Activated naive CD4-positive, alpha-beta T cell treated with anti-CD3 and anti-CD28 coated beads, Interleukin-2, amount 50 U/mL, for 72 hours (primary cell): ENCODE results near the gene CPA4. TPM values are rescaled to one million over a fixed set of nuclear protein-coding genes. Genes with fewer than 3 reads are reported as not detected.

Experiments
- ATAC-seq, 2 donors: fragments of 150-1000 bp; cut with Tn5 transposase; 2 replicates each; pipeline ENCODE4 v1.10.0; 2021; ENCODE audit warnings: mild to moderate bottlenecking in 2 of 2, moderate library complexity in 2 of 2
- DNase-seq, 2 donors: peaks; one replicate each; pipeline ENCODE4 v3.0.0; 2021 to 2022; ENCODE audit warnings: low spot score in 2 of 2
- H3K27ac Mint-ChIP-seq, 2 donors: one replicate each; pipeline ENCODE4 v1.8.0; 2022; ENCODE audit warnings: mild to moderate bottlenecking in 2 of 2, mixed read lengths in 2 of 2
- H3K36me3 Mint-ChIP-seq, 2 donors: one replicate each; pipeline ENCODE4 v1.8.0; 2022; ENCODE audit warnings: mixed read lengths in 2 of 2
- H3K9me3 Mint-ChIP-seq, 2 donors: one replicate each; pipeline ENCODE4 v1.8.0; 2022; ENCODE audit warnings: mixed read lengths in 2 of 2
- total RNA-seq, 2 donors: library from RNA; stranded (reverse); gene quantifications; one replicate each; pipeline ENCODE4 v1.2.3, GENCODE V29; 2022

The CPA4 gene
- total RNA-seq, 2 donors from 2014 or later = not detected

GRCh38 chr7:130346177-130346905, 53.4 kb downstream of the CPA4 start:
- Mint-ChIP-seq H3K36me3 (no peaks in the 10 kb centered on the region), H3K27ac (no peak overlapping the region), H3K9me3 (peaks cover 0 to 8% of the 10 kb centered on the region in 2 donors)
- DNase-seq (no peak), ATAC-seq (no peak)

GRCh38 chr7:130346941-130347340, 54.0 kb downstream of the CPA4 start:
- ATAC-seq (no peak), DNase-seq (no peak)
- H3K9me3 Mint-ChIP-seq = peaks cover 0 to 3% of the 10 kb centered on the region in 2 donors
- no peak overlapping the region for H3K27ac Mint-ChIP-seq
- no peaks in the 10 kb centered on the region for H3K36me3 Mint-ChIP-seq

DNA sequence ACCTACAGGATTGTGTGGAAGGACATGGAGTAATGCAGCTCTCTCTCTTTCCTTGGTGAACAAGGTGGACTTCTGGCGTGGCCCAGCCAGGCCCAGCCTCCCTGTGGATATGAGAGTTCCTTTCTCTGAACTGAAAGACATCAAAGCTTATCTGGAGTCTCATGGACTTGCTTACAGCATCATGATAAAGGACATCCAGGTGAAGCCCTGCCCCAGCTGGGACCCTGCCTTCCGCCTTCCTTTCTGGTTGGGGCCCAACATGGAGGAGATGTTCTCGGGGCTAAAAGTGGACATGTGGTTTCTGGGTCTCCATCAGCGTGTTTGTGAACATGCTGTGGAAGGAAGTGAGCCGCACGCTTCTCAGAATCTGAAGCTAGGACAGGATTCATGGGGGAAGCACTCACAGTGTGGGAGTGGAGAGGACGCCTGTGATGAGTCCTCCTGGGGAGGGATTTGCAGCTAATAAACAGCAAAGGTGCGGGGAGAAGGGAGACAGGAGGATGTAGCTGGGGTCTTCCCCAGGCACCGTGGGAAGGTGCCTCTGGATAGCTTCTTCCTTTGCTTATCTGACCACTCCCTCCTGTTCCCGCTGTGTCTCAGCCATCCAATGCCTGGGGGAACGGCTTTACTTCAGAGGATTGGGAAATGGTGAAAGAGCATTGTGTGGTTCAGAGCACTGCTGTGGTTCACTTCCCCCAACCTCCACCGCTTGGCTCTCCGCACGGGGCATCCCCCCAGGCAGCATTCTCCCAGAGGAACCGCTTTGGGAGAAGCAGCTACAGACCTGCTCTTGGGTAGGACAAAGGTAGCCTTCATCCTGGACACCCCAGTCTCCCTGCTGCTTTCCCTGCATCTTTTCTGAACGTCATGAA, 57.2 kb downstream of the CPA4 start:
- H3K36me3 Mint-ChIP-seq = no peaks in the 10 kb centered on the region
- DNase-seq (no peak), ATAC-seq (no peak)
- H3K27ac Mint-ChIP-seq = no peak overlapping the region
- peaks cover 0 to 5% of the 10 kb centered on the region in 2 donors for H3K9me3 Mint-ChIP-seq

DNA sequence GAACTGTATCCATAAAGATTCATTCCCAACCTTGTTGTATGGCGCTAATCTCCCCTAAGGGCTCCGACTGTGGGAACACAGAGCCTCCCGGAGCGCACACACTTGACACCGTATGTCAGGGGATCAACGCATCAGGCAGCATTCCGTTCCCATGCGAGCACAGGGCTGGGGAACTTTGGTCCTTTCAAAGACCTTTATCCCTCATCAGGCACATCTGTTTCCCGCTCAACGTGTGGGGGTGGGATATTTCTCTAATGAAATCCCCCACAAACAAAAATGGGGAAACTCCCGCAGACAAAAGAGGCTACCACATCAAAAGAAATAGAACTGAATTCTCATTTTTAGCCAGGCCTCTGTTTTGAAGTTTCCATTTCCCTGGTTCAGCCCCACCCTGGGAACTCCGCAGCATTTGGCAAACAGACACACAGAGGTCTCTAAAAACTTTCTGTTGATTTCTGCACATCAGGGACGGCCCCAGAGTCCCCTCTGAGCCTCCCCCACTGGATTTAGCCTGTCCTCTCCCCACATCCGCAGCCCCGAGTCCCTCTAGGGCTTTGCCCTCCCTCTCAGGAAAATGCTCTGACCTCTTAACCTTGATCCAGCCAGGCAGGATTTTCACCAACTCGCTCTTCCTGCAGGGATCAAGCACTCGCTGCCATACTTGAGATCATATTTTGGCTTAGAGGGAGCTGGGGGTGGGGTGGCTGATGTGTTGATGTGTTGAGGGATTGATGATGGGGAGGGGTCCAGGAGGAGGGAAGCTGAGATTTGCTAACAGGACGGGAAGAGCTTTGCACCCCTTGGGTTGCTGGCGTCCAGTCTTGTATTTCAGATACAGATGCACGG, 58.2 kb downstream of the CPA4 start:
- Mint-ChIP-seq H3K36me3 (no peaks in the 10 kb centered on the region), H3K27ac (no peak overlapping the region), H3K9me3 (peaks cover 0 to 5% of the 10 kb centered on the region in 2 donors)
- no peak for DNase-seq
- ATAC-seq = peak in 1 of 2 donors; percentile 26

- ATAC-seq (no peak), DNase-seq (no peak)
- H3K36me3 Mint-ChIP-seq = no peaks in the 10 kb centered on the region
- no peak overlapping the region for H3K27ac Mint-ChIP-seq
- peaks cover 0 to 5% of the 10 kb centered on the region in 2 donors for H3K9me3 Mint-ChIP-seq
Measured at GRCh38 chr7:130351791-130352090, 58.8 kb downstream of the CPA4 start.

- H3K27ac Mint-ChIP-seq = no peak overlapping the region
- H3K36me3 Mint-ChIP-seq = no peaks in the 10 kb centered on the region
- DNase-seq (no peak), ATAC-seq (no peak)
- peaks cover 0 to 5% of the 10 kb centered on the region in 2 donors for H3K9me3 Mint-ChIP-seq
Measured at GRCh38 chr7:130352194-130353074, 59.5 kb downstream of the CPA4 start.

GRCh38 chr7:130353196-130353595, 60.2 kb downstream of the CPA4 start:
- ATAC-seq (no peak), DNase-seq (no peak)
- no peaks in the 10 kb centered on the region for H3K36me3 Mint-ChIP-seq
- peaks cover 0 to 5% of the 10 kb centered on the region in 2 donors for H3K9me3 Mint-ChIP-seq
- H3K27ac Mint-ChIP-seq = no peak overlapping the region

- ATAC-seq (no peak), DNase-seq (no peak)
- Mint-ChIP-seq H3K9me3 (peaks cover 5 to 16% of the 10 kb centered on the region in 2 donors), H3K27ac (peak overlapping the region in 1 of 2 donors; percentile 37), H3K36me3 (peaks cover 9 to 25% of the 10 kb centered on the region in 2 donors)
Measured at GRCh38 chr7:130356121-130356875, 63.3 kb downstream of the CPA4 start.

DNA sequence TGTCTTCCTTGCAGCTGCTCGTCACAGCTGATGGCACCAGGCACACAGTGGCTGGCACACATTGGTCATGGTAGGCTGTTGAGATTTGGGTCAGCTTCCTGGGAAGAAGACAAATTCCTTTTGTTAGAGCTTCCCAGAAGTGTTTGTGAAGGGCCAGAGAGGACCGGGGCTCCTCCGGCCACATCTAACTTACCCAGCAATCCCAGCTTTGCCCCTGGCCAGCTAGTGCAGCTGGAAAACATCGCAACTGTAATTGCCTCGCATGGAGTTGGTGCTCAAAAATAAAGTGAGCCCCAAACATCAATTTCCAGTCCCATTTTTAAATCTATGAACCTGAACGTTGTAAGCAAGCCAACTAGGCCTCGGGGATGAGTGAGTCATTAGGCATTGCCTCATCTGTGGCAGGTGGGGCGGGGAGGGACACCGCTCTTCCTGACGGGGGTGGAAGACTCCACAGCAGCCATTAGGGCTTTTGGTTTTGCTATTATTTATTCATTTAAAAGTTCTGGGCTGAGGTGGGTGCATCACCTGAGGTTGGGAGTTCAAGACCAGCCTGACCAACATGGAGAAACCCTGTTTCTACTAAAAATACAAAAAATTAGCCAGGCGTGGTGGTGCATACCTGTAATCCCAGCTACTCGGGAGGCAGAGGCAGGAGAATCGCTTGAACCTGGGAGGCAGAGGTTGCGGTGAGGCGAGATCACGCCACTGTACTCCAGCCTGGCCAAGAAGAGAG, 64.1 kb downstream of the CPA4 start:
- H3K9me3 Mint-ChIP-seq = peaks cover 5 to 16% of the 10 kb centered on the region in 2 donors
- ATAC-seq = no peak

GRCh38 chr7:130358471-130358870, 65.5 kb downstream of the CPA4 start:
- ATAC-seq = no peak
- no peak for DNase-seq
- H3K27ac Mint-ChIP-seq = no peak overlapping the region
- peaks cover 9 to 25% of the 10 kb centered on the region in 2 donors for H3K36me3 Mint-ChIP-seq
- H3K9me3 Mint-ChIP-seq = peaks cover 5 to 15% of the 10 kb centered on the region in 2 donors

More for the DNA sequence above, 64.1 kb downstream of the CPA4 start:
- Mint-ChIP-seq H3K36me3 (peaks cover 9 to 25% of the 10 kb centered on the region in 2 donors), H3K27ac (peak overlapping the region in 1 of 2 donors; percentile 37)
- DNase-seq = no peak

- Mint-ChIP-seq H3K36me3 (peaks cover 9 to 25% of the 10 kb centered on the region in 2 donors), H3K27ac (no peak overlapping the region), H3K9me3 (peaks cover 5 to 12% of the 10 kb centered on the region in 2 donors)
- no peak for DNase-seq
- no peak for ATAC-seq
Measured at GRCh38 chr7:130359276-130359857, 66.4 kb downstream of the CPA4 start.

DNA sequence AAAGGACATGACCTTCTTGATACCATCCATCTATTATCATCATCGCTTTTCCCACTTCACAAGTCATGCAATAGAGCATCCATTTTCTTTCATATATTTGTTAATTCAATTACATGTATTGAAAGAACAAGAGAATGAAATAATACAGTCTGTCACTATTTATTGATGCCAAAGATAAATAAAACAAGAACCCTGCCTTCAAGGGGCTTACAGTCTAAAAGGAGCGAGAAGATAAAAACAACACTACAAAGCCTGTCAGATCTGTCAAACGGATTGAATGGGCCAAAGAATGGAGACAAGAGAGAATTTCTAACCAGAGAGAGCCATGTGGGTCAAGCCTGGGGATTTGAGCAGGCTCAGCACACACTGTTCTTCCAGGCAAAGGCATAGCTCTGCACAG, 67.6 kb downstream of the CPA4 start:
- no peak for DNase-seq
- Mint-ChIP-seq H3K36me3 (peaks cover 9 to 25% of the 10 kb centered on the region in 2 donors), H3K9me3 (peaks cover 5 to 12% of the 10 kb centered on the region in 2 donors), H3K27ac (no peak overlapping the region)
- ATAC-seq = no peak

- H3K36me3 Mint-ChIP-seq = peaks cover 12 to 29% of the 10 kb centered on the region in 2 donors
- no peak for ATAC-seq
- no peak for DNase-seq
- H3K27ac Mint-ChIP-seq = no peak overlapping the region
- peaks cover 5 to 12% of the 10 kb centered on the region in 2 donors for H3K9me3 Mint-ChIP-seq
Measured at GRCh38 chr7:130361681-130362080, 68.7 kb downstream of the CPA4 start.

DNA sequence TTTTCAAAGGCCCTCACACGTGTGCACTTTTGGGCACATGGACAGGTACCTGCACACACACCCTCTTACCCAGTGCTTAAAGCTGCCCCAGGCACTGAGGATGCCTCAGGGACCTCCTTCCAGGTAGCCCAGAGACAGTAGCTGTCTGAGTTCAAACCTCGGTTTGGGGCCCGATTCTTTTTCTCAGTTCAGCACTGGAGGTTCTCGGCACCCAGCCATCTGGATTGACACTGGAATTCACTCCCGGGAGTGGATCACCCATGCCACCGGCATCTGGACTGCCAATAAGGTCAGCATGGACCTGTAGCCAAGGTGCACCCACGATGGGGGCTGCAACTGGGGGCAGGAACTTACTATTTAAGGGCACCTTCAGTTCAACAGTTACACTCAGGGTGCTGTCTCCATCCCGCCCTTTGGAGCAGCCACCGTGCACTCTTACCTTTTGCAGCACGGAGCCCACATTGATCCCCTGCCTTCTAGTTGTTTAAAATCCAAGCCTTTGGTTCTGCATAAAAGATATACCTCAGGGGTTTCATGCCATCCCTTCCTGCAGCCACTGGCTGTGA, 69.4 kb downstream of the CPA4 start:
- peaks cover 16 to 36% of the 10 kb centered on the region in 2 donors for H3K36me3 Mint-ChIP-seq
- ATAC-seq (no peak), DNase-seq (no peak)
- H3K9me3 Mint-ChIP-seq = peaks cover 5 to 12% of the 10 kb centered on the region in 2 donors
- no peak overlapping the region for H3K27ac Mint-ChIP-seq
